Hindlimb muscle (tissue), 1 donor: ENCODE data around the gene GPR84. TPM values are rescaled to one million over a fixed set of nuclear protein-coding genes. Genes with fewer than 3 reads are reported as not detected.
"Not testable (repeated sequence)": the region's sequence is repeated elsewhere in the genome, so short reads cannot be mapped to it uniquely, and the experiment has no call there.

ENCODE experiments used
- DNase-seq: peaks from one replicate; pipeline ENCODE4 v3.0.0-alpha.2; 2013
- polyA plus RNA-seq: library from polyadenylated mRNA; unstranded; fragments of 120-200 nt; gene quantifications from one replicate; pipeline ENCODE4 v1.2.1, GENCODE V29; 2013; ENCODE audit not compliant: insufficient read length

The GPR84 gene
- polyA plus RNA-seq, 1 donor = 0.17 TPM

GRCh38 chr12:54354271-54354670 lies 10.0 kb downstream of the GPR84 start:
- DNase-seq = not testable (repeated sequence)

- no peak for DNase-seq
Observed at GRCh38 chr12:54352891-54353874, 11.1 kb downstream of the GPR84 start.

- DNase-seq = peak; percentile 74
Observed at GRCh38 chr12:54352022-54352531, 12.2 kb downstream of the GPR84 start.

- DNase-seq = no peak
Observed at GRCh38 chr12:54351341-54351740, 12.9 kb downstream of the GPR84 start.

GRCh38 chr12:54350743-54351142 lies 13.5 kb downstream of the GPR84 start:
- no peak for DNase-seq

GRCh38 chr12:54349679-54350078 lies 14.6 kb downstream of the GPR84 start:
- DNase-seq = no peak

GRCh38 chr12:54349036-54349435 lies 15.2 kb downstream of the GPR84 start:
- DNase-seq = no peak

- DNase-seq = no peak
Observed at GRCh38 chr12:54341378-54342300, 22.6 kb downstream of the GPR84 start.

GRCh38 chr12:54340846-54341245 lies 23.4 kb downstream of the GPR84 start:
- no peak for DNase-seq

- no peak for DNase-seq
Observed at GRCh38 chr12:54338698-54339296, 25.5 kb downstream of the GPR84 start.

- DNase-seq = no peak
Observed at GRCh38 chr12:54337854-54338650, 26.2 kb downstream of the GPR84 start.

- DNase-seq = no peak
Observed at GRCh38 chr12:54337280-54337842, 26.9 kb downstream of the GPR84 start.

- DNase-seq = no peak
Observed at GRCh38 chr12:54333420-54334034, 30.8 kb downstream of the GPR84 start.

GRCh38 chr12:54331461-54331860 lies 32.8 kb downstream of the GPR84 start:
- DNase-seq = no peak

GRCh38 chr12:54330442-54330841 lies 33.8 kb downstream of the GPR84 start:
- DNase-seq = no peak

GRCh38 chr12:54329759-54330158 lies 34.5 kb downstream of the GPR84 start:
- no peak for DNase-seq

GRCh38 chr12:54328595-54329337 lies 35.5 kb downstream of the GPR84 start:
- no peak for DNase-seq

GRCh38 chr12:54325442-54326109 lies 38.7 kb downstream of the GPR84 start:
- not testable (repeated sequence) for DNase-seq
